Putamen (tissue), 1 donor: ENCODE results near the gene MCTP2.

Experiments used
- DNase-seq: peaks from one replicate; pipeline ENCODE4 v3.0.0-alpha.2; 2016; ENCODE audit warnings: low spot score

Gene MCTP2

DNA sequence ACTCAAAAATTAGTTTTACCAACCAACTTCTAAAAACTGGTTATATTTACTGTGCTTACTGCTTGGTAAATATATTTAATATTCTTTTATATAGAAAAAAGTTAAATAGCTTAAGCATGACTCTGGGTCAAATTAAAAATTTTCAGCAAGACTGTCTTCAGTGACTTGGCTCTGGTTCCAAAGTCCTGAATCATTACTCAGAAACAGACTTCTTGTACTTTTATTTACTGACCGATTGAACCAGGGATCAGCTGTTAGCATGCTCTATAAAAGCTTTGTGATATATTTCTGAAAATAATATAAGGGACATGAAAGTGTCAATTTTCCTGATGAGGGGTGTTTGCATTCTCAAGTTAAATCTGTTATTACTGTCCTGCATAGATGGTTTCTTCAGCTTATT, 164.3 kb downstream of the MCTP2 start:
- DNase-seq, result no peak

DNA sequence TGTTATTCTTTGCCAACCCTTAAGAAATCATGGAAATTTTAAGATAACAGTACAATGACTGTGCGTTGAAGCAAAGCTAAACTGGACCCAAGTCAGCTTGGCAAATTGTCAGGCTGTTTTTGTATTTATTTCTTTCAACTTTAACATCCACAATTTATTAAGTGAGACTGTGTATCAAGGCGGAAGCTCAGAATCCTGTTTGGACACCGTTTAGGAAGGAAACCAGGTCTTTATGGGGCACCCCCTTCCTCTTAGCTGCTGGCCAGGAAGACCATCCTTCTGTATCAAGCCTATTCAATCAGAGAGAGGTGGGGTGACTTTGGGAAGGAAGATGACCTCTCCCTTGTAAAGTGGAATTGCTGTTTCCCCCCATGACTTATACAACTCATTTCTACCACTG, 166.0 kb downstream of the MCTP2 start:
- no peak for DNase-seq

- no peak for DNase-seq
Observed at GRCh38 chr15:94398001-94398400, 166.6 kb downstream of the MCTP2 start.

- no peak for DNase-seq
Observed at GRCh38 chr15:94400526-94401298, 169.4 kb downstream of the MCTP2 start.

DNA sequence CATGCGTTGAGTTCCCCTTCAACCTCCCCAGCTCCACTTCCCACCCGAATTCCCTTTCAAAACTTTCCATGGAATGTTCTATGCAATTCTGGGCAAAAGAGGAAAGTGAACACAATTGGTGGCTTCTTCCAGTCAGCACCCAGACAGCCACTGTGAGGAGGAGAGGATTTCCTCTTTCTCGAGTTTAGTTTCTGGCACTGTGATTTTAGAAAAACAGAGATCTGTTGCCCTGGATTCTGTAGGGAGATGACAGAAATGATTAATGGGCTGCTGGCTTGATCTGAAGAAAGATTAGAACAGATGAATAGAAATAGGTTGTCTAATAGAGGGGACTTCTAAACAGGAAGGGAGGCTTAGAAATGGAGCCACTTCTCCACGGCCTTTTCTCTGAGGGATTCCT, 172.0 kb downstream of the MCTP2 start:
- DNase-seq, result no peak

DNA sequence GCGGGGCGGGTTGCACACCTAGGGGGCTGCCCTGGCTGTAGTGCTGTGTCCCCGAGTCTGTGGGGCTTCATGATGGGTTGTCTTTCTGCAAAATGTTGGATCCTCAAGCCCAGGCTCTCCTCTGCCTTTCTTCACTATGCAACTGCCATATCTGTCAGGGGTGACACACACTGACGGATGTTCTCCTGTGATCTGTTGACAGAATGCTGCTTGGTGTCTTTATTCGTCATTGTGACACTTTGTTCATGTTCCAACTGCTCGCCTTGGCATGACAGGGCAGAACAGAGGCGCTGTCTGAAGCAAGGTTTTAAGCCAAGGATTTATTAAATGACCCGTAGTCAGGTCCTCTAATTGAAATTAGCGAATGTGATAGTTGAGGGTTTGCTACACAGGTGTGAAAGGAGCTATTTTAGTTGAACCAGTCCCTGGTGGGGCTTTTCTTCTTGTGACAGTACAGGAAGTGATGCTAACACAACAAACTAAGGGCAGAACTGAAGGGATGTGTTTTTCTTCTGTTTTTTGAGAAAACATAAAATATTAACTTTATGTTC, 173.4 kb downstream of the MCTP2 start:
- DNase-seq, result no peak

GRCh38 chr15:94411285-94411684, 179.9 kb downstream of the MCTP2 start:
- DNase-seq, result no peak

- DNase-seq, result no peak
Observed at GRCh38 chr15:94411846-94412245, 180.5 kb downstream of the MCTP2 start.

DNA sequence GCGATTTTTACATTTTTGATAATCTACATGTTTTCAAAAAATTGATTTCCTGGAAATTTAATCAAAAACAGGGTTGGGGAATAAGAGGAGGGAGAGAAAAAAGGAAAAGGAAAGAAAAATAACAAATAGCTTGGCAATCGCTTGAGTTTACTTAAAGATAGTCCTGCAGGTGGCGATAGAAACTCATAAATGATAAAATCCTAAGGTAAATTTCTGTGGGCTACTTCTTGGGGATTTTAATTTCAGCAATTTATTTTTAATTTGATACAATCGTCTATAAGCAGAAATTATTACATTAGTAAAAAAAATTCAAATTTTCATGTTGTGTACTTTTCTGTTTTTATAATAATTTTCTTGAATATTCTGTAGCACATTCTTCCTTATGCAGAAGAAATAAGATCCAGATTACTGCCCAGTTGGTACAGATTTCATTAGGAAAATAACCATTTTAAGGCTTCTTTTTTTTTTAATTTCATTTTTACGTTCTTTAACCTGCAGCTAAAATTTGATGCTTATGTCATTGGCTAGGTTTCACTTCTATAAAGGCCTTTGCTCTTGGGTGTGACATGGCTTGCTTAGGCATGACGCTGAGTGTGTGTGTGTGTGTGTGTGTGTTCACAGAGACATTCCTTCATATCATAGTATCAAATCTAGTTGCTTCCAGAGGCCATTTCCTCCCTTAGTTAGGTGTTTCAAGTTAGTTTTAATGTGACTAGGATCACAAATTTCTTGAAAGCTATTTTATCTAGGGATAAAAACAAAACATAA, 181.8 kb downstream of the MCTP2 start:
- no peak for DNase-seq

DNA sequence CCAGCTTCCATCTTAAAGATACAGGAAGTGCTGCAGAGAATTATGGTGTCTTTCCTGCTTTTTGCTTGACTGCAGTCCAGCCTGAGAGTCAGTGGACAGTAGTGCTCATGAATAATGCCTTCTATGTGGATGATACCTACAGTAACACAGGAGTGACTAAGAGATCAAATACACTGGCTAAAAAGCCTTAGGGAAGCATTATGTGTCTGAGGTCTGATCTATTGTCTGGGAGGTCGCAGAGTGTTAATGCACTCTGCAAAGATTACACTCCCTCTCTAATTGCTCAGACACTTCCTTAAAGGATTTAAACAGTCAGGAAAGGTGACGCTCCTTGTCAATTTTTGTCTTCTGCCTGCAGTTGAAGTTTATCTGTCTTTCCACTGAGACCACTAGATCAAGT, 183.6 kb downstream of the MCTP2 start:
- DNase-seq, result no peak

DNA sequence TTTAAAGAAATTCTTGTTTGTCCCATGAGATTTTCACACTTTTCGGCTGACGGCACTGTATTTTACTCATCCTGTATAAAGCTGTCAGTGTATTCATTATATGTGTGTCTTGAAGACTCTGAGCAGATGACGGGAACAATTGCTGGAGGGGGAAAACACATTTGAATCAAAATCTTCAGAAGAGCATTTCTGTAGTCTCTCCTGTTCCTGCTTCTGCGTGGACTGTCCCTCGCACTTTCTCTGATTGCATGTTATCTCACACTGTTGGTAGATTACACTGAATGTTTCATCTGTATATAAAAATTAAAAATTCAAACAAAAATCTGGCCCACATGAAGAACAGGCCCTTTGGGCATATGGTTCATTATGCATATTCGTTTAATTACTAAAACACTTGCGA, 184.9 kb downstream of the MCTP2 start:
- DNase-seq, result no peak

DNA sequence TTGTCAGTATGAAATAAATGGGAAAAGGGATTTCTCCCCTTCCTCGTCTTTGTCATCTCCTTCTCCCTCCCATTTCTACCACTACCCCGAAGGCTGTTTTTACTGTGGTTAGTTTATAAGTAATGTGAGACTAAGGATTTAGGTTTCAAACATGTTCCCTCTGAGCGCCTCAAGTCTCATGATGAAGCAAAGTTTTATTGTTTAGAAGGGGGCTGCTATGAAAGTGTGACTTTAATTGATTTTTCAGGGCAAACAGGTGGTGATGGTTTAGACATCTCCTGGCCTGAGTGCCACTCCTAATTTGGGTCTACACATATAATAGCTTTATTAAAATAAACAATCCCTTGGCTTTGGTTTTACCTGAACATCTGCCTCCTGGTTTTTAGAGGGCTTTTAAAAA, 185.5 kb downstream of the MCTP2 start:
- DNase-seq, result no peak

DNA sequence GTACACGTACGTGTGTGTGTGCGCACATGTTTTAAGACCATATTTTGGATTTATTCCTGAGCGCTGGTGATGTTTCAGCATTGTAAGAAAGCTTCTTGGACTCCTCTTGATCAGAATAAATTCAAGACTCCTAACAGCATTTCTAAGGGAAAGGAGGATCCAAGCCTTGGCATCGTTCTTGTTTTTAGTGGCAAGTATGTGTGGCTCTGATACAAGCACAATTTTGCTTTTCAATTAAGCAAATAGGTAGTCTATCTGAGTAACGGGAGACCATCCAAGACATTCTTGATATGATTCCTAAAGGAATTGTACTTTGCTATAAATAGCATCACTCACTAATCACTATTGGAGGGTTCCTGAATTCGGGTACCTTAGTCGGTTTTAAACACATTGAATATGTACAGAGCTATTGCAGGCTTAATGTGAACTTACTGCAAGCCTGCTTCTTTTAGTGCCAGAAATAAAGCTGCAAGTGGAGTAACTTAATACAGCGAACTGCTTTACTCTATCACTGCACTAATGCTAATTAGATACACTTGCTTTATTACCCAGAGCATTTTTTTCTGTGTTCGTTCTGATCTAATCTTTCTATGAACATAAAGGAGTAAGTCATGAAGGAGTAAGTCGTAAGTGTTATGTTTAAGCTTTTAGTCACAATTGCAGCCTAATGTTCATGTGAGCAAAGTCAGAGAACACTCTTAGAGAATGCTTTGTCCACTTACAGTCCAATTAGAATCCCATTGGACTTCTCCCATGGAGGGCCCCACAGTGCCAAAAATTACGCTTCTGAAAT, 186.3 kb downstream of the MCTP2 start:
- no peak for DNase-seq

- DNase-seq, result no peak
Observed at GRCh38 chr15:94421706-94422105, 190.3 kb downstream of the MCTP2 start.

DNA sequence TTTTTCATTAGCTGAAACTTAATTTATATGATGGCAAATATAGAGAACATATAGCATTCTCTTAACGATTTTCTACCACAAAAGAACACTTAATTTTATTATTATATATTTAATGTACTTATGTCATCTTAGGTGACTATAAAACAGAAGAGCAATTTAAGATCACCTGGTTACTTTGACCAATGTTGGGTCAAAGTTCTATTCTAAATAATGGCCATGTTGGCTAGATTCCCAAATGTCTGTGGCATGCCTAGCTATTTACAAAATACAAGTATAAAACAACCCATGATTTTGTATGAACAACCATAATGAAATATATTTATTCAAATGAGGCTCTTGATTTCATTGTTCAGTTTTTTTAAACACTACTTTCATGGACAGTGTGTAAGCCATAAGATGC, 200.9 kb downstream of the MCTP2 start:
- no peak for DNase-seq

DNA sequence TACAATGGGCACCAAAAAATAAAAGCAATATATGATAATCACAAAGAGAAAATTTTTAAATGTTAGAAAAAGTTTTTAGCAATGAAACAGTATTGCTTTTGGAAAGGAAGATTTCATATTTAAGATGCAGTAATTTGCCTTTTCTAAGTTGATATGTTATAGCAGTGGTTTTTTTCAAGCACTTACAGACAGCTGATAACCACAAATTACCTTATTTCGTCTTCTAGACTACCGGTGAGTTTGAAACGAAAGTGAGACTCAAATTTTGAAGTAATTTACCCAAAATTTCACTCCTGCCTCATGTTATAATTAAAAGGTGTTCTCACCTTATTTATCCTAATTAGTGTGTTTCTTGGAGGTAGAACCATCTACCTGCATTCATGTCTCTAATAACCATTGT, 207.8 kb downstream of the MCTP2 start:
- DNase-seq, result no peak

- DNase-seq, result no peak
Observed at GRCh38 chr15:94441760-94442159, 210.4 kb downstream of the MCTP2 start.

DNA sequence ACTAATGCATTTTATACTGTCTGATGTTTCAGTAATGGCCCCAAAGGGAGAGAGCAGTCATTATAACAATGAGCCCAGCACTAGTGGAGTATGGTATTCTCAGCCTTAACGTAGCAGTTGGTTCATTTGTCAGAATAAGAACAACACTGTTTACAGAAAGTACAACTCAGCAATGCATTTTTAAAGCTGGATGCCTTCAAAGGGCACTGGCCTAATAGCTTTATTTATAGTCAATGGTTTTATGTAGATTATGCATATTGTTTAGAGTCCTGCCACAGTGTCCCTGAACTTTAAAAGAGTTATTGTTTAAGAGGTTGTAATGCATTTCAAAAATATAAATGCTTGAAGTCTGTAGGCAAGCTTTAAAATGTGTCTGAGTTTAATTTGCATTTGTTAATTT, 211.1 kb downstream of the MCTP2 start:
- DNase-seq, result no peak

- DNase-seq, result no peak
Observed at GRCh38 chr15:94443186-94443585, 211.8 kb downstream of the MCTP2 start.

DNA sequence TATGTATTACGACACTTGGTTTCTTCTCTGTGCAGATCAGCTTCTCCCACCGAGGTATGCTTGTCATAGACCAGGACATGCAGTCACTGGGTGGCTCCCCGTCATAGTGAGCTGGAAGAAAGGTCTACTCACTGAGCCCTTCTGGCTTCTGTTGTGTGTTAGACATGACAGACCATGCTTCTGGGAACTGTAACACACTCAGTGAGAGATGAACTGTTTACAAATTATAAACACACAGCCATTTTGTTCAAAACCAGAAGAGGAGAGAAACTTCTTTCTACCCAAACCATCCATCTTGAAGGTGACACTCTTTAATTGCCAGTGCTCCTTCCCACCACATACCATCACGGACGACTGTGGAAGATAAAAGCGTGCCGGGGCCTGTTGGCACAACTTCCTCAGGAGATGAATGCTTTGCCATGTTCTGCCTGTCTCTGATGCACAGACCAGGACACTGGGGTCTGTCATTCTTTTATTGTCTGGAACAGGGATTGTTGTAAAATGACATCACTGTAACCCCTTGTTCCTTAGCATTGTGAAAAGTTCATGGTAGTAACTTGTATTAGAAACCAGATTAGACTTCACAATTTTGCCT, 214.3 kb downstream of the MCTP2 start:
- no peak for DNase-seq

DNA sequence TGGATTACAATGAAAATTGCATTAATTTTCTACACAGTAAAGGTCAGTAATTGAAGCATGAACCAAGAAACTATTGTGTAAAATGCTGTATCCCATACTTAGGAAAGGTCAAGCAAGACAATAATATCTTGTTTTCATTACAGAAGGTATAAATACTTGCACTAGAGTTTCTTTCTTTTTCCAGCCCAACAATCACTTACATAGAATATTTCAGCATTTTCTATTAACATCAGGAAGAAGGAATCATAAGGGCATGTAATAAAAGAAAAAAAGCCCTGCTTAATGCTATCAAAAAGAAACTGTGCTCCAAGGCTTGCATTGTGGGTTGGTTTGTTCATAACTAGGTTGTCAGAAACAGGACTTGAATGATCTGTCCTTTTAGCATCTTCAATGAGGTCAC, 215.1 kb downstream of the MCTP2 start:
- DNase-seq, result no peak

DNA sequence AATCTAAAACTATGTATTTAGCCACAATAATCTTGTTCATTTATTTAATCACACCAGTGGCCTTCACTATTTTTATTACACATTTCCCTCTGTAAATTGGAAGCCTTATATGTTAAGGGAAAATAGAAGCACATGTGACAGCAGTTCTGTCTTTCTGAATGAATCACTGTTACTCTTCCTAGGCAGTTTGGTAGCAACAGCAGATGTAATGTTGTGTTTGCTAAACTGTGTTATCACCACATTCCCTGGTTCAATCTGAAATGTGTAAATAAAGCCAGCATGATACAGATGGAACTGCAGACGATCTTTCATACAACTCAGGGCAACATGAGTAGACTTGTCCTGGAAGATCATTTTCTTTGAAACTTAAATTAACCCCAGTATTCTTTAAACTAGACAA, 220.1 kb downstream of the MCTP2 start:
- no peak for DNase-seq
